IPS DF 6.9 (cell line): ENCODE data around the gene CD2AP.

ENCODE experiments used
- DNase-seq: peaks from one replicate; pipeline ENCODE4 v3.0.0-alpha.2; 2013; ENCODE audit warnings: low read depth, low spot score
- H3K27ac ChIP-seq: one replicate; pipeline ENCODE4 v1.5.1; 2013; ENCODE audit warnings: low read length, control low read depth
- H3K27me3 ChIP-seq: 2 replicates; pipeline ENCODE4 v1.6.1; 2013; ENCODE audit warnings: mild to moderate bottlenecking, low read length; ENCODE audit not compliant: control insufficient read depth, insufficient read depth
- H3K36me3 ChIP-seq: 2 replicates; pipeline ENCODE4 v1.6.1; 2013; ENCODE audit warnings: low read length; ENCODE audit not compliant: control insufficient read depth, insufficient read depth
- H3K4me1 ChIP-seq: 2 replicates; pipeline ENCODE4 v1.6.1; 2013; ENCODE audit warnings: low read length; ENCODE audit not compliant: control insufficient read depth, insufficient read depth
- H3K4me3 ChIP-seq: 2 replicates; pipeline ENCODE4 v1.5.1; 2013; ENCODE audit warnings: mild to moderate bottlenecking, low read length
- H3K9me3 ChIP-seq: 2 replicates; pipeline ENCODE4 v1.6.1; 2013; ENCODE audit warnings: low read length, inconsistent platforms; ENCODE audit not compliant: control insufficient read depth, insufficient read depth
- WGBS: extraction: QIAGEN DNeasy Blood & Tissue Kit; methylation state at CpG from one replicate; pipeline ENCODE4 v1.1.7; 2013; ENCODE audit warnings: mixed read lengths, missing lambda C conversion rate; ENCODE audit not compliant: insufficient read length, insufficient coverage; 5-methylcytosine and 5-hydroxymethylcytosine counted together

Gene CD2AP

DNA sequence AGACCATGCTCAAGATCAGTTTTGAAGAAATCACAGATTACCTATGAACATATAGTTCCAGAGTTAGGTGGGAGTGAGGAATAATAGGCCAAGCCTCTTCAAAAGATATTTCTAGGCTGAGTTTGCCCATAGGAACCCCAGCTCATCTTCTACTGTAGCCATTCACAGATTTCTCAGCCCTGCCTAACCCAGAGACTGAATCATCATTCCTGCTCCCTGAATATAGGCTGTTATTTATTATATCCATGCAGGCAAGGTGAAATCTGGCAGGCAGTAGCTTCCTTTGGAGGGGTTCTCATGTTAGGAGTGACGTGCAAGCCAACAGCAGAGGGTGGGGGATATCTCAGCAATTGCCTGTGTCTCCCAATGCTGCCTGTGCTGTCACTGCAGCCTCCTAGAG lies 195.2 kb downstream of the CD2AP start:
- no peaks in the 10 kb centered on the region for H3K27me3 ChIP-seq
- no peak for DNase-seq
- H3K36me3 ChIP-seq: no peaks in the 10 kb centered on the region
- H3K4me3 ChIP-seq: no peak overlapping the region
- no peaks in the 10 kb centered on the region; the same call in 1 of the 2 replicates for H3K4me1 ChIP-seq
- WGBS: no CpG with 5 or more reads among the region's 1 CpG
- no peak overlapping the region for H3K27ac ChIP-seq
- H3K9me3 ChIP-seq: no peaks in the 10 kb centered on the region

DNA sequence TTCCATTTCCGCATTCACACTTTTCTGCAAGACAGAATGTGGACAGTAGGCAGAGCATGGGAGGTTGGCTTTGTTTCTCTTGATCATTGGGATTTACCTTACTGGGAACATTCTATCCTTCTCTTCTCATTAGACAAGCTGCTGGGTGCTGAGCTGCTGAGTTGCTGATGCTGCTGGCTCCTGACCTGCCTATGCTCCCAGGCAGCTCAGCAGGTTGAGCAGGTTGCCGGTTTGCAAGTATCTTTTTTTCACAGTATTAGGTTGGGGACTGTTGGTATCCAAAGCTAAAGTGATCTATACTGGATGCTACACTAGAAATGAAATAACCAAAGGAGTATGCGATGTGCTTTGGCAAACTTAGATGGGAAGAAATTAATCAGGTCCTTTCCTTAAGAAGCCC lies 197.1 kb downstream of the CD2AP start:
- WGBS: no CpG with 5 or more reads among the region's 3 CpGs
- Histone ChIP-seq H3K4me3 (no peak overlapping the region), H3K36me3 (no peaks in the 10 kb centered on the region), H3K9me3 (no peaks in the 10 kb centered on the region), H3K4me1 (no peaks in the 10 kb centered on the region; the same call in 1 of the 2 replicates), H3K27me3 (no peaks in the 10 kb centered on the region), H3K27ac (no peak overlapping the region)
- DNase-seq: no peak
